DOHH2 (cell line): ENCODE data around the gene CDK18.

ENCODE experiments used
- H3F3A ChIP-seq: fragments of 200-600 bp; sonication (generic), shearing (Covaris generic); 2 replicates; pipeline ENCODE4 v1.6.0; 2016; ENCODE audit warnings: antibody characterized with exemption, mild to moderate bottlenecking; ENCODE audit not compliant: control insufficient read depth, insufficient read depth
- H3K27ac ChIP-seq: fragments of 200-600 bp; sonication (generic); 2 replicates; pipeline ENCODE4 v1.5.1; 2014; ENCODE audit warnings: low read depth, mild to moderate bottlenecking, low read length, moderate library complexity
- H3K27me3 ChIP-seq: fragments of 200-600 bp; sonication (generic); 2 replicates; pipeline ENCODE4 v1.6.1; 2014; ENCODE audit warnings: mild to moderate bottlenecking, low read length, mixed read lengths; ENCODE audit not compliant: control insufficient read depth
- H3K36me3 ChIP-seq: fragments of 200-600 bp; sonication (generic); 2 replicates; pipeline ENCODE4 v1.6.1; 2014; ENCODE audit warnings: mild to moderate bottlenecking, low read length, moderate library complexity, mixed read lengths; ENCODE audit not compliant: control insufficient read depth
- H3K4me1 ChIP-seq: fragments of 200-600 bp; sonication (generic); 2 replicates; pipeline ENCODE4 v1.6.1; 2014; ENCODE audit warnings: mild to moderate bottlenecking, low read length, mixed read lengths; ENCODE audit not compliant: control insufficient read depth
- H3K4me2 ChIP-seq: fragments of 200-600 bp; sonication (generic); 2 replicates; pipeline ENCODE4 v1.6.0; 2014; ENCODE audit warnings: mild to moderate bottlenecking, low read length, moderate library complexity
- H3K4me3 ChIP-seq: fragments of 200-600 bp; sonication (generic); 2 replicates; pipeline ENCODE4 v1.5.1; 2014; ENCODE audit warnings: mild to moderate bottlenecking, low read length, mixed read lengths
- H3K79me2 ChIP-seq: fragments of 200-600 bp; sonication (generic); 2 replicates; pipeline ENCODE4 v1.6.1; 2014; ENCODE audit warnings: mild to moderate bottlenecking, low read length, mixed read lengths; ENCODE audit not compliant: control insufficient read depth
- H3K9me2 ChIP-seq: fragments of 200-600 bp; sonication (generic); replicated peaks from 2 replicates; pipeline ENCODE4 v1.6.1; 2014; ENCODE audit warnings: mild to moderate bottlenecking, low read length, mixed read lengths; ENCODE audit not compliant: control insufficient read depth
- H3K9me3 ChIP-seq: fragments of 200-600 bp; sonication (generic); 2 replicates; pipeline ENCODE4 v1.6.1; 2014; ENCODE audit warnings: antibody characterized with exemption, low read length, mixed read lengths; ENCODE audit not compliant: control insufficient read depth, insufficient read depth
- H4K20me1 ChIP-seq: fragments of 200-600 bp; sonication (generic); 2 replicates; pipeline ENCODE4 v1.6.0; 2014; ENCODE audit warnings: low read depth, mild to moderate bottlenecking, antibody characterized with exemption, low read length, moderate library complexity; ENCODE audit not compliant: control insufficient read depth, insufficient read depth
- CTCF ChIP-seq: fragments of 200-600 bp; sonication (generic); IDR thresholded peaks from one replicate; pipeline ENCODE4 v1.5.1; 2014; ENCODE audit warnings: antibody characterized with exemption, mild to moderate bottlenecking, low read depth, low read length; ENCODE audit not compliant: poor library complexity, severe bottlenecking
- EZH2phosphoT487 ChIP-seq: fragments of 200-600 bp; sonication (generic); IDR thresholded peaks from 2 replicates; pipeline ENCODE4 v1.6.1; 2017; ENCODE audit warnings: borderline replicate concordance, mild to moderate bottlenecking, antibody characterized with exemption, low read length, moderate library complexity, mixed read lengths

CDK18 gene

GRCh38 chr1:205532026-205532898 is 27.8 kb downstream of the CDK18 start:
- Histone ChIP-seq H3F3A (no peaks in the 10 kb centered on the region), H3K4me1 (peaks cover 13% of the 10 kb centered on the region), H3K4me2 (no peak overlapping the region), H3K9me3 (no peaks in the 10 kb centered on the region), H4K20me1 (no peaks in the 10 kb centered on the region), H3K79me2 (no peaks in the 10 kb centered on the region), H3K4me3 (no peak overlapping the region), H3K36me3 (no peaks in the 10 kb centered on the region), H3K27ac (no peak overlapping the region), H3K9me2 (no peaks in the 10 kb centered on the region), H3K27me3 (peaks cover 14% of the 10 kb centered on the region; the same call in 1 of the 2 replicates)
- no peak for TF ChIP-seq EZH2phosphoT487
- TF ChIP-seq CTCF = no peak

- Histone ChIP-seq H3K27me3 (peaks cover 14% of the 10 kb centered on the region; the same call in 1 of the 2 replicates), H3K79me2 (no peaks in the 10 kb centered on the region), H3K9me3 (no peaks in the 10 kb centered on the region), H3F3A (no peaks in the 10 kb centered on the region), H3K36me3 (no peaks in the 10 kb centered on the region), H3K4me2 (no peak overlapping the region), H3K27ac (no peak overlapping the region), H3K9me2 (no peaks in the 10 kb centered on the region), H3K4me3 (no peak overlapping the region), H3K4me1 (peaks cover 13% of the 10 kb centered on the region), H4K20me1 (no peaks in the 10 kb centered on the region)
- TF ChIP-seq CTCF = no peak
- TF ChIP-seq EZH2phosphoT487 = no peak
Observed at GRCh38 chr1:205532996-205533735, 28.7 kb downstream of the CDK18 start.

GRCh38 chr1:205533748-205534443 is 29.4 kb downstream of the CDK18 start:
- Histone ChIP-seq H3K4me1 (peaks cover 13% of the 10 kb centered on the region), H3K36me3 (no peaks in the 10 kb centered on the region), H4K20me1 (no peaks in the 10 kb centered on the region), H3K27ac (no peak overlapping the region), H3F3A (no peaks in the 10 kb centered on the region), H3K4me3 (no peak overlapping the region), H3K4me2 (no peak overlapping the region), H3K27me3 (peaks cover 12% of the 10 kb centered on the region; the same call in 1 of the 2 replicates), H3K79me2 (no peaks in the 10 kb centered on the region), H3K9me2 (no peaks in the 10 kb centered on the region), H3K9me3 (no peaks in the 10 kb centered on the region)
- TF ChIP-seq EZH2phosphoT487 (no peak), CTCF (no peak)
